GM18499 (cell line): ENCODE results near the gene NXF3.
"Not testable (repeated sequence)": the region's sequence is repeated elsewhere in the genome, so short reads cannot be mapped to it uniquely, and the experiment has no call there.

ENCODE experiments used
- ATAC-seq: cut with Tn5 transposase; IDR thresholded peaks from one replicate; pipeline ENCODE4 v1.9.1; 2021; ENCODE audit warnings: moderate number of reproducible peaks; ENCODE audit not compliant: insufficient read depth, unreplicated experiment

NXF3 gene

GRCh38 chrX:103056902-103057301, 36.0 kb downstream of the NXF3 start:
- ATAC-seq = no peak

DNA sequence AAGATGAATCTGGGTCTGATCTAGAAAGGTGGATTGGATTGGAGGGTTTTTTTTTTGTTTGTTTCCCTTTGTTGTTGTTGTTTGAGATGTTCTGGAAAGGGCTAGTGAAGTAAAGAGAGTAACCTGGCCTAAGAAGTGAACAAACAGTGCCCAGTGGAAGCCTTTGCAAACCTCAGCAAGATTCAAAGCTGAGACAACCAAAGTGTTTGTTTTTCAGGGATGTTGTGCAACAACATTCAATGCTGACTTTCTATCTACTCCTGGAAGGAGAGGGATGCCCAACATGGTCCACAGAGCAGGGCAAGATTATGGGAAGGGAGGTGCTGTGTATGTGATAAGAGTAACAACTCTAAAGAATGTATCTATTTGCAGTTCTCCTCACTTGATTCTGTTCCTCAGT, 40.3 kb downstream of the NXF3 start:
- no peak for ATAC-seq

DNA sequence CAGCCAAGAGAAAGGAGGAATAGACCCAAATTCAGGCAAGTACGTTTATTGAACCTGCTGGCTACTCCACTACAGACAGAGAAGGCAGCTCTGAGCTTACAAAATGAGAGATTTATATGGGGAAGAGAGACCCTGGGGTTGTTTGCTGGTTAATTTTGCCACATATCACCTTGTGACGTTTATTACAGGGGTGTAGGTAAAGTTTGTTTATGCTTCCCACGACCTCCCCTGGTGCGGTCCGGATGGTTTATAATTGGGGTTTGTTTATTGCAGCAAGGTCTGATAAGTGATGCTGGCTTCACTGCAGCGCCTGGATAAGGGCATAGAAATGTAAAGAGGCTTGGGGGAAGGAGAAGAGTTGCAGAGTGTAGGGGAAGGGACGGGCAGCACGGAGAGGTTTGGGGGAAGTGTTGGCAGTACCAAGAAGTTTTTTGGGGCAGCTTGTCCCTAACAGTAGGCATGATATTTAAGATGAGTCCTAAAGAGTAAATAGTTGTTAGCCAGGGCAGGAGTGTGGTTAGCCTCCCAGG, 41.6 kb downstream of the NXF3 start:
- ATAC-seq = no peak

DNA sequence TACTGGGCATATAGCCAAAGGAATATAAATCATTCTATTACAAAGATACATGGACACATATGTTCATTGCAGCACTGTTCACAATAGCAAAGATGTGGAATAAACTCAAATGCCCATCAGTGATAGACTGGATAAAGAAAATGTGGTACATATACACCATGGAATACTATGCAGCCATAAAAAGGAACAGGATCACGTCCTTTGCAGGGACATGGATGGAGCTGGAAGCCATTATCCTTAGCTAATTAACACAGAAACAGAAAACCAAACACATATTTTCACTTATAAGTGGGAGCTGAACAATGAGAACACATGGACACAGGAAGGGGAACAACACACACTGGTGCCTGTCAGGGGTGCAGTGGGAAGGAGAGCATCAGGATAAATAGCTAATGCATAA, 59.6 kb downstream of the NXF3 start:
- ATAC-seq = not testable (repeated sequence)
